Measurements from ENCODE around the gene DDI1. TPM values are rescaled to one million over a fixed set of nuclear protein-coding genes. Genes with fewer than 3 reads are reported as not detected.

DDI1 gene
- total RNA-seq, 3 donors from 2014 or later: not detected

DNA sequence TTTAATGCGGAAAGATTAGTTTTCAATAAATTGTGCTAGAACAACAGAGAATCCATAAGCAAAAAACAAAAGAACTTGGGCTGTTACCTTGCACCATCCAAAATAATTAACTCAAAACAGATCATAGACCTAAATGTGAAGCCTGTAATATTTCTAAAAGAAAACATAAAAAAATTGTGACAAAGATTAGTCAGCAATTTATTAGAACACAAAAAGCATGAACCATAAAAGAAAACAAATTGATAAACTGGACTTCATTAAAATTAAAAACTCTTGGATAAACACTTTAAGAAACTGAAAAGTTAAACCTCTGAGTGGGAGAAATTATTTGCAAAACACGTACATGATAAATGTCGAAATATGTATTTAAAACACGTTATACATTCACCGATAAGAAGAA, 21.5 kb downstream of the DDI1 start:
- Histone ChIP-seq H3K4me3 (no peak overlapping the region), H3K9me3 (no peaks in the 10 kb centered on the region), H3K4me1 (no peaks in the 10 kb centered on the region), H3K27me3 (no peaks in the 10 kb centered on the region), H3K36me3 (no peaks in the 10 kb centered on the region), H3K27ac (no peak overlapping the region)
- intact Hi-C loops (cut with DNase I; ENCODE audit: low total_unique reads): loop anchor here (5.0 kb wide), 1 partner anchor 1699 kb away; no protein-coding TSS in a partner anchor
- TF ChIP-seq, protein P1, sequence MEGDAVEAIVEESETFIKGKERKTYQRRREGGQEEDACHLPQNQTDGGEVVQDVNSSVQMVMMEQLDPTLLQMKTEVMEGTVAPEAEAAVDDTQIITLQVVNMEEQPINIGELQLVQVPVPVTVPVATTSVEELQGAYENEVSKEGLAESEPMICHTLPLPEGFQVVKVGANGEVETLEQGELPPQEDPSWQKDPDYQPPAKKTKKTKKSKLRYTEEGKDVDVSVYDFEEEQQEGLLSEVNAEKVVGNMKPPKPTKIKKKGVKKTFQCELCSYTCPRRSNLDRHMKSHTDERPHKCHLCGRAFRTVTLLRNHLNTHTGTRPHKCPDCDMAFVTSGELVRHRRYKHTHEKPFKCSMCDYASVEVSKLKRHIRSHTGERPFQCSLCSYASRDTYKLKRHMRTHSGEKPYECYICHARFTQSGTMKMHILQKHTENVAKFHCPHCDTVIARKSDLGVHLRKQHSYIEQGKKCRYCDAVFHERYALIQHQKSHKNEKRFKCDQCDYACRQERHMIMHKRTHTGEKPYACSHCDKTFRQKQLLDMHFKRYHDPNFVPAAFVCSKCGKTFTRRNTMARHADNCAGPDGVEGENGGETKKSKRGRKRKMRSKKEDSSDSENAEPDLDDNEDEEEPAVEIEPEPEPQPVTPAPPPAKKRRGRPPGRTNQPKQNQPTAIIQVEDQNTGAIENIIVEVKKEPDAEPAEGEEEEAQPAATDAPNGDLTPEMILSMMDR (IDR thresholded peaks at IDR 0.05): no peak
- TF ChIP-seq POLR2AphosphoS5 (IDR thresholded peaks at IDR 0.05) (no peak), POLR2A (IDR thresholded peaks at IDR 0.05) (no peak)
- DNase-seq (ENCODE audit: low spot score in 2 of 2): no peak

DNA sequence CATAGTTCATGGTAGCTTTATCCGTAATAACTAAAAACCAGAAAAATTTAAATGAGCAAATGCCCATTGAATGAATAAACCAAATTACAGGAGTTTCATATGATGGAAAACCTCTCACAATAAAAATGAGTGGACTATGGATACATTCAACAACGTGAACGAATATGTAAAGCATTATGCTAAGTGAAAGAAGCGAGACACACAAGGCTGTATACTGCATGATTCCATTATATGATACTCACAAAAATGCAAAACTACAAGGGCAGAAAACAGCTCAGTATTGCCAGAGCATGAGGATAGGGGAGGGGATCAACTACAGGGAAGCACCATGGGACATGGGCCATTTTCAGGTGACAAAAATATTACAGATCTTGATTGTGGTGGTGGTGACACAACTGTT, 22.2 kb downstream of the DDI1 start:
- intact Hi-C loops (cut with DNase I; ENCODE audit: low total_unique reads): loop anchor here (5.0 kb wide), 1 partner anchor 1699 kb away; no protein-coding TSS in a partner anchor
- H3K9me3 ChIP-seq: no peaks in the 10 kb centered on the region
- H3K27ac ChIP-seq: no peak overlapping the region
- no peaks in the 10 kb centered on the region for H3K27me3 ChIP-seq
- H3K36me3 ChIP-seq: no peaks in the 10 kb centered on the region
- H3K4me1 ChIP-seq: no peaks in the 10 kb centered on the region
- no peak overlapping the region for H3K4me3 ChIP-seq
- TF ChIP-seq POLR2A (IDR thresholded peaks at IDR 0.05) (no peak), POLR2AphosphoS5 (IDR thresholded peaks at IDR 0.05) (no peak)
- TF ChIP-seq, protein P1 (IDR thresholded peaks at IDR 0.05): no peak
- DNase-seq (ENCODE audit: low spot score in 2 of 2): no peak

DNA sequence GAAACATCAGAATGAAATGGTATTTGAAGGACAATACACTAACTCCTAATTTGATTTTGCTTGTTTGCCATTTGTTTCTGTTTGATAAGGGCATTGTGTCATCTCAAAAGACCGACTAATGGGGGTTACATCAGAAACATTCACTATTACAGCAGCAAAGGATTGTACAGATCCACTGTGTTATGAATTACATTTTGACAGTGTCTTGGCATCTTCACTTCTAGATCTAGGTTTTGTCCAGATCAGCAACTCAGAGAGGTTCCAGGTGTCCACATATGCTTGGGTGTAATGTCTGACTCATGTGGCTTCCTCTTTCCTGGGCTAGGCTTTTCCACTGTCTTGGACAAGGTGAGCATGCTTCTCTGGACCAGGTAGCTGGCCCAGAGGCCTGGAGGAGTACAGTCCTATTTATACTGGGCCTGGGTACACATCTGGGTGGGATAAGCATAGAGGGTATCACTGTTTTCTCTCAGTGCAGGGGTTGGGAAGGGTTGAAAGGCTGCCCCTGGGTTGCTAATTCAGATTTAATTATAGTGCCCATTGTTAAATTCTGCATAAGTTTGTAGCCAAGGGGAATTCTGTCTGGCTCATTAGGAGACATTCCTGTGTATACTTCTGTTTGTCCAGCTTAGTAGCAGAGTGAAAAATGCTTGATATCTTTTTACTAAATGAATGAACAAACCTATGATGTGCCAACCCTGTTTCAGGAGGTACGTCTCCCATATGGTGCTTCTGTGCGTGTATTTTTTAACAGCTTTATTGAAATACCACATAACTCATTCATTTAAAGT, 23.8 kb downstream of the DDI1 start:
- Histone ChIP-seq H3K27ac (peak overlapping the region; percentile 22 to 74), H3K27me3 (no peaks in the 10 kb centered on the region), H3K4me1 (no peaks in the 10 kb centered on the region), H3K36me3 (no peaks in the 10 kb centered on the region), H3K4me3 (no peak overlapping the region), H3K9me3 (no peaks in the 10 kb centered on the region)
- TF ChIP-seq POLR2AphosphoS5 (IDR thresholded peaks at IDR 0.05) (no peak), POLR2A (IDR thresholded peaks at IDR 0.05) (no peak)
- TF ChIP-seq, protein P1 (IDR thresholded peaks at IDR 0.05): no peak
- DNase-seq (ENCODE audit: low spot score in 2 of 2): no peak
- intact Hi-C loops (cut with DNase I; ENCODE audit: low total_unique reads): no loop called here

DNA sequence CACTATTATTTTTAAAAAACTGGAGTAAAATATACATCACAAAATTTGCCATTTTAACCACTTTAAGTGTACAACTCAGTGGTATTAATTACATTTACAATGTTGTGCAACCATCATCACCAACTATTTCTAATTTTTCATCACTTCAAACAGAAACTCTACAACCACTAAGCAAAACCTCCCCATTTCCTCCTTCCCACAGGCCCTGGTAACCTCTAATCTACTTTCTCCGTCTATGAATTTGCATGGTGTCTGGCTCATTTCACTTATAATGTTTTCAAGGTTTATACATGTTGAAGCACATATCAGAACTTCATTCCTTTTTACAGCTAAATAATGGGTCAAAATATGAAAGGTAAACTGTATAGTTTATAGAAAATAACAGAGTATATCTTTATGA, 24.4 kb downstream of the DDI1 start:
- TF ChIP-seq POLR2AphosphoS5 (IDR thresholded peaks at IDR 0.05) (no peak), POLR2A (IDR thresholded peaks at IDR 0.05) (no peak)
- TF ChIP-seq, protein P1 (IDR thresholded peaks at IDR 0.05): no peak
- no peak for DNase-seq (ENCODE audit: low spot score in 2 of 2)
- Histone ChIP-seq H3K9me3 (no peaks in the 10 kb centered on the region), H3K27me3 (no peaks in the 10 kb centered on the region), H3K27ac (peak overlapping the region; percentile 22 to 74), H3K36me3 (no peaks in the 10 kb centered on the region), H3K4me3 (no peak overlapping the region), H3K4me1 (no peaks in the 10 kb centered on the region)
- intact Hi-C loops (cut with DNase I; ENCODE audit: low total_unique reads): no loop called here

DNA sequence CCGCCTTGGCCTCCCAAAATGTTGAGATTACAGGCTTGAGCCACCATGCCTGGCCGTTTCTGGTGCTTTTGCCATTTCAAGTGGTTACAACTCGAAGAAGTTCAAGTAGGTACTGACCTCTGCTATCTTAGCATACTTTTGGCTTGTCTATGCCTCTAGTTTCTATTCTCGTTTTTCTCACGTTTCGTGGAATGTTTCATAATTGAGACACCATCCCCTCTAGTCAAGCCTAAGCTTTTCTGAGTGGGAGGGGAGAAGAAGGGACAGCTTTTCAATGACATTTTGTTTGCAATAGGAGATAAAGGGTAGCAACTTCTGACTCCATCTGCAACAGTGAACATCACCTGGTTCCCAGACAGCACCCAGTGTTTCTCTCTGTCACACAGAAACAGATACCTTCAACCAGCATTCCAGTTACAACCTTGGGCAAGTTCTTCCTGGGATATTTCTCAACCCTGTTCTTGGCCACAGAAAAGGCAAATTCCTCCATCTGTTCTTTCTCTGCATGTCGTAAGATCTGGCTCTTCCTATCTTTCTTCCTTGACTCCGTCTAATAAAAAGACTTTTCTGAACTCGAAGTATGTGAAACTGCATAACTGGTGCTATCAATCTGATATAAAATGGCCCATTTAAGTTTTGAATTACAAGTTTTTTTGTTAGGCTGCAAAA, 25.5 kb downstream of the DDI1 start:
- Histone ChIP-seq H3K27me3 (no peaks in the 10 kb centered on the region), H3K9me3 (no peaks in the 10 kb centered on the region), H3K4me1 (no peaks in the 10 kb centered on the region), H3K4me3 (no peak overlapping the region), H3K36me3 (no peaks in the 10 kb centered on the region), H3K27ac (peak overlapping the region; percentile 74 to 84)
- peak in 1 of 2 donors; percentile 33 for DNase-seq (ENCODE audit: low spot score in 2 of 2)
- intact Hi-C loops (cut with DNase I; ENCODE audit: low total_unique reads): no loop called here
- TF ChIP-seq POLR2A (IDR thresholded peaks at IDR 0.05): no peak
- TF ChIP-seq POLR2AphosphoS5 (IDR thresholded peaks at IDR 0.05): peak in 1 of 3 donors; percentile 61
- TF ChIP-seq, protein P1 (IDR thresholded peaks at IDR 0.05): no peak

All from breast epithelium (tissue), 4 donors.